H1 (cell line): ENCODE measurements around the gene TSHB. TPM values are rescaled to one million over a fixed set of nuclear protein-coding genes. Genes with fewer than 3 reads are reported as not detected.
A peak's percentile ranks its signal among the peaks of the same experiment; 100 is the strongest.

Experiments
- CTCF ChIA-PET: fragments of 300-600 bp; sonication (Branson Sonifier 250); formaldehyde crosslinking; loops from one replicate; lab custom pipeline; 2021; ENCODE audit not compliant: partially characterized antibody; lab: Charles Lee
- POLR2A ChIA-PET: fragments of 300-600 bp; sonication (Branson Sonifier 250); formaldehyde crosslinking; loops from one replicate; lab custom pipeline; 2021; ENCODE audit warnings: inconsistent platforms; ENCODE audit not compliant: partially characterized antibody; lab: Charles Lee
- DNase-seq, 2 experiments: peaks; one replicate each; pipeline versions ENCODE4 v3.0.0 to v3.0.0-alpha.2; 2010 to 2022; ENCODE audit warnings: low spot score in 2 of 2, low read depth in 1 of 2, mixed read lengths in 1 of 2
- FAIRE-seq: peaks from 2 replicates; lab custom pipeline; 2011; peaks lifted over from hg19 to GRCh38; lab: Jason Lieb, UNC
- H2AFZ ChIP-seq: 2 replicates; pipeline ENCODE4 v1.8.1; 2012; ENCODE audit warnings: low read length, inconsistent platforms
- H2AK5ac ChIP-seq: 2 replicates; pipeline ENCODE4 v1.6.1; 2013; ENCODE audit warnings: low read depth, low read length
- H2BK120ac ChIP-seq: replicated peaks from 2 replicates; pipeline ENCODE3; 2013; ENCODE audit warnings: low read depth, low read length, inconsistent platforms
- H2BK12ac ChIP-seq: 2 replicates; pipeline ENCODE4 v1.6.1; 2013; ENCODE audit warnings: low read depth, low read length
- H2BK15ac ChIP-seq: 2 replicates; pipeline ENCODE4 v1.6.1; 2013; ENCODE audit warnings: low read length
- H2BK20ac ChIP-seq: 2 replicates; pipeline ENCODE4 v1.6.1; 2013; ENCODE audit warnings: low read length
- H2BK5ac ChIP-seq: 2 replicates; pipeline ENCODE4 v1.6.1; 2013; ENCODE audit warnings: low read depth, low read length
- H3K14ac ChIP-seq: 2 replicates; pipeline ENCODE4 v1.6.1; 2013; ENCODE audit warnings: inconsistent platforms; ENCODE audit not compliant: insufficient read length
- H3K18ac ChIP-seq: 2 replicates; pipeline ENCODE4 v1.6.1; 2013; ENCODE audit warnings: low read length; ENCODE audit errors: extremely low read depth
- H3K23ac ChIP-seq: 2 replicates; pipeline ENCODE4 v1.6.1; 2013; ENCODE audit warnings: inconsistent platforms; ENCODE audit not compliant: insufficient read length
- H3K23me2 ChIP-seq: 2 replicates; pipeline ENCODE4 v1.6.1; 2013; ENCODE audit warnings: low read depth, low read length
- H3K27ac ChIP-seq: 2 replicates; pipeline ENCODE4 v1.6.1; 2011; ENCODE audit warnings: low read depth, low read length, inconsistent platforms
- H3K27me3 ChIP-seq, 4 experiments: replicated peaks in 1 of 4; 1 replicate in 1 of 4; 2 replicates in 3 of 4; pipeline versions ENCODE4 v1.6.1 to v1.8.1; 2011 to 2013; ENCODE audit warnings: low read length in 3 of 4, mild to moderate bottlenecking in 3 of 4, inconsistent platforms in 2 of 4, mixed read lengths in 2 of 4, moderate library complexity in 1 of 4; ENCODE audit not compliant: control insufficient read depth in 3 of 4, insufficient read depth in 3 of 4; ENCODE audit errors: extremely low read depth in 1 of 4
- H3K36me3 ChIP-seq, 4 experiments: 2 replicates each; pipeline versions ENCODE4 v1.6.1 to v1.8.1; 2011 to 2013; ENCODE audit warnings: mild to moderate bottlenecking in 4 of 4, low read length in 3 of 4, moderate library complexity in 2 of 4, control low read depth in 1 of 4, inconsistent platforms in 1 of 4; ENCODE audit not compliant: insufficient read depth in 4 of 4, control insufficient read depth in 2 of 4
- H3K4ac ChIP-seq: replicated peaks from 2 replicates; pipeline ENCODE3; 2013; ENCODE audit warnings: low read length, low read depth, mixed read lengths, inconsistent platforms; ENCODE audit not compliant: insufficient read length
- H3K4me1 ChIP-seq, 4 experiments: replicated peaks in 1 of 4; 1 replicate in 1 of 4; 2 replicates in 3 of 4; pipeline versions ENCODE4 v1.6.1 to v1.8.1; 2011 to 2013; ENCODE audit warnings: low read length in 3 of 4, inconsistent platforms in 2 of 4, mixed read lengths in 1 of 4; ENCODE audit not compliant: insufficient read depth in 4 of 4, control insufficient read depth in 3 of 4
- H3K4me2 ChIP-seq, 2 experiments: 2 replicates each; pipeline versions ENCODE4 v1.6.1 to v1.8.1; 2011 to 2013; ENCODE audit warnings: low read depth in 2 of 2, low read length in 2 of 2, control low read depth in 1 of 2, inconsistent platforms in 1 of 2, mild to moderate bottlenecking in 1 of 2; ENCODE audit not compliant: insufficient read depth in 1 of 2
- H3K4me3 ChIP-seq, 4 experiments: fragments of 200-600, 300-600 bp in 1 of 4; sonication (generic), shearing (Covaris generic), sonication (Bioruptor Twin) in 1 of 4; 2 replicates each; pipeline versions ENCODE4 v1.5.1 to v1.8.1; 2011 to 2016; ENCODE audit warnings: low read length in 4 of 4, low read depth in 3 of 4, control low read depth in 2 of 4, inconsistent platforms in 2 of 4, mild to moderate bottlenecking in 2 of 4, mixed read lengths in 1 of 4, moderate library complexity in 1 of 4; ENCODE audit not compliant: insufficient read depth in 2 of 4; ENCODE audit errors: extremely low read depth in 1 of 4
- H3K56ac ChIP-seq: replicated peaks from 2 replicates; pipeline ENCODE3; 2013; ENCODE audit warnings: low read depth, mild to moderate bottlenecking, mixed read lengths, low read length, inconsistent platforms; ENCODE audit not compliant: insufficient read length
- H3K79me1 ChIP-seq: 2 replicates; pipeline ENCODE4 v1.6.1; 2013; ENCODE audit warnings: low read depth, low read length, control low read depth
- H3K79me2 ChIP-seq, 2 experiments: 2 replicates each; pipeline versions ENCODE4 v1.6.1 to v1.8.1; 2012 to 2013; ENCODE audit warnings: low read length in 2 of 2, mild to moderate bottlenecking in 2 of 2, inconsistent platforms in 1 of 2; ENCODE audit not compliant: insufficient read depth in 2 of 2, control insufficient read depth in 1 of 2
- H3K9ac ChIP-seq, 4 experiments: replicated peaks in 1 of 4; 1 replicate in 1 of 4; 2 replicates in 3 of 4; pipeline versions ENCODE4 v1.6.1 to v1.8.1; 2011 to 2013; ENCODE audit warnings: low read depth in 3 of 4, low read length in 3 of 4, control low read depth in 2 of 4, mild to moderate bottlenecking in 2 of 4, moderate library complexity in 2 of 4, inconsistent platforms in 1 of 4; ENCODE audit errors: extremely low read depth in 1 of 4
- H3K9me3 ChIP-seq, 2 experiments: 2 replicates each; pipeline versions ENCODE4 v1.6.1 to v1.8.1; 2012 to 2013; ENCODE audit warnings: mild to moderate bottlenecking in 2 of 2, moderate library complexity in 2 of 2, control low read depth in 1 of 2, inconsistent platforms in 1 of 2, low read depth in 1 of 2, low read length in 1 of 2, mixed read lengths in 1 of 2; ENCODE audit not compliant: insufficient read depth in 2 of 2
- H4K20me1 ChIP-seq, 2 experiments: replicated peaks in 1 of 2; 2 replicates each; pipeline versions ENCODE3 to v1.8.1; 2011 to 2013; ENCODE audit warnings: inconsistent platforms in 2 of 2, low read length in 2 of 2, mild to moderate bottlenecking in 1 of 2; ENCODE audit not compliant: insufficient read depth in 2 of 2, control insufficient read depth in 1 of 2
- H4K5ac ChIP-seq: 2 replicates; pipeline ENCODE4 v1.6.1; 2013; ENCODE audit warnings: low read length, low read depth, mixed read lengths, inconsistent platforms; ENCODE audit not compliant: insufficient read length
- H4K8ac ChIP-seq: 2 replicates; pipeline ENCODE4 v1.8.0; 2013; ENCODE audit warnings: mild to moderate bottlenecking, moderate library complexity, low read length, inconsistent platforms; ENCODE audit not compliant: insufficient read depth; ENCODE audit errors: extremely low read depth
- H4K91ac ChIP-seq: replicated peaks from 2 replicates; pipeline ENCODE3; 2013; ENCODE audit warnings: low read length, mixed read lengths, inconsistent platforms; ENCODE audit not compliant: insufficient read length
- ASH2L ChIP-seq: fragments of 200-600, 300-600 bp; sonication (generic); IDR thresholded peaks from one replicate; pipeline ENCODE4 v1.7.1; 2017; ENCODE audit warnings: low read length
- CHD2 ChIP-seq: IDR thresholded peaks from 2 replicates; pipeline ENCODE4 v1.6.1; 2012; ENCODE audit warnings: low read length, improper control_type of control experiment
- CTBP2 ChIP-seq: IDR thresholded peaks from 2 replicates; pipeline ENCODE4 v1.7.0; 2011; ENCODE audit warnings: borderline replicate concordance, mild to moderate bottlenecking, moderate library complexity, mixed read lengths, low read length; ENCODE audit not compliant: insufficient read depth, insufficient read length
- KDM4A ChIP-seq: IDR thresholded peaks from one replicate; pipeline ENCODE4 v1.7.1; 2012; ENCODE audit warnings: low read depth, mild to moderate bottlenecking, moderate library complexity, low read length, inconsistent platforms; ENCODE audit not compliant: severe bottlenecking
- RNF2 ChIP-seq: fragments of 200-900, 300-1000 bp; sonication (generic); IDR thresholded peaks from 2 replicates; pipeline ENCODE4 v1.7.1; 2016; ENCODE audit warnings: borderline replicate concordance, low read depth, mild to moderate bottlenecking, antibody characterized with exemption, low read length; ENCODE audit not compliant: poor library complexity, severe bottlenecking; ENCODE audit errors: missing control alignments
- SP1 ChIP-seq: IDR thresholded peaks from 2 replicates; pipeline ENCODE4 v1.6.1; 2011; ENCODE audit warnings: low read depth, low read length
- SRF ChIP-seq: IDR thresholded peaks from 2 replicates; pipeline ENCODE4 v1.6.1; 2011; ENCODE audit warnings: mild to moderate bottlenecking, low read depth, low read length, moderate library complexity
- TAF1 ChIP-seq: IDR thresholded peaks from 2 replicates; pipeline ENCODE4 v1.6.1; 2011; ENCODE audit warnings: mild to moderate bottlenecking, low read depth, low read length
- TEAD4 ChIP-seq: IDR thresholded peaks from 2 replicates; pipeline ENCODE4 v1.6.1; 2012; ENCODE audit warnings: low read depth, low read length, inconsistent platforms, mixed read lengths
- WGBS, 2 experiments: shearing (Covaris generic) in 1 of 2; methylation state at CpG; one replicate each; pipeline versions ENCODE4 v1.1.6 to v1.1.7; 2013 to 2015; ENCODE audit warnings: low lambda C conversion rate in 2 of 2, mixed read lengths in 2 of 2, inconsistent platforms in 1 of 2, low coverage in 1 of 2, missing lambda C conversion rate in 1 of 2; ENCODE audit not compliant: insufficient replicate concordance in 2 of 2, insufficient coverage in 1 of 2, insufficient read length in 1 of 2; ENCODE audit errors: extremely low coverage in 1 of 2, missing lambda C conversion rate in 1 of 2; 5-methylcytosine and 5-hydroxymethylcytosine counted together
- polyA plus RNA-seq, 7 experiments: library from polyadenylated mRNA; depleted of rRNA in 3 of 7; stranded (reverse) in 5 of 7; unstranded in 2 of 7; fragments of >200 nt in 5 of 7; fragments of 200-250 nt in 2 of 7; gene quantifications; 1 replicate in 5 of 7; 2 replicates in 1 of 7; 4 replicates in 1 of 7; pipeline versions ENCODE4 v1.2.1 to v1.2.3, GENCODE V29; 2011 to 2013; ENCODE audit warnings: missing spikeins in 2 of 7, mixed read lengths in 2 of 7
- total RNA-seq: library from RNA; stranded (reverse); fragmentation: NEBNext Ultra II Directional; extraction: Animal tissue kit (Norgen Biotek cat#: 25700); gene quantifications from 2 replicates; pipeline ENCODE4 v1.2.1, GENCODE V29; 2021
- TF ChIP-seq, protein P1 (sequence below): IDR thresholded peaks from 2 replicates; pipeline ENCODE4 v1.6.1; 2012; ENCODE audit warnings: inconsistent platforms
- TF ChIP-seq, protein P2 (sequence below): IDR thresholded peaks from 2 replicates; pipeline ENCODE4 v1.6.1; 2012; ENCODE audit warnings: low read length, inconsistent platforms

TSHB gene
- total and polyA plus RNA-seq, 2 of the 8 experiments (the other 6 are each of a cell fraction or from before 2014, with no cell fraction given) = not detected

DNA sequence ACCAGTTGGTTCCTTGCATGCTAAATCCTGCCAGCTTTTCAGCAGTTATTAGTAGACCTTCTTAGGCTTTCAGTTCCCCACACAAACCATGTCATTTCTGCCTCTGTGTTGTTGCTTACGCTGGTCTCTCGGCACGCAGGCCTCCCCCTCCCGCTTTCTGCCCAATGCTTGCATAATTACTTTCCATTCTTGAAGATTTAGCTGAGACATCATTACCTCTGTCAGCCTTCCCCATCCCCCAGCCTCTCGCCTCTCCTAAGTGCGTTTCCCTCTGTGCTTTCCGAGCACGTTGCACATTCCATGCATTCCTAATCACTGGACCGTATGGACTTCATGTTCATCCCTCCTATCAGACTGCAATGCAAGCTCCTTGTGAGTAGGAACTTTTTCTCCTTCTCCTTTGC, 26.8 kb downstream of the TSHB start:
- H3K9me3 ChIP-seq = no peaks in the 10 kb centered on the region
- no peak overlapping the region for H4K91ac ChIP-seq
- no peaks in the 10 kb centered on the region for H4K20me1 ChIP-seq
- 0 out of 8 replicates have a peak overlapping the region, but pooled peaks of 1 of the 4 experiments have one; percentile 1 for H3K4me3 ChIP-seq
- no peak overlapping the region for H2BK20ac ChIP-seq
- H3K79me1 ChIP-seq = no peaks in the 10 kb centered on the region
- no peak overlapping the region for H3K27ac ChIP-seq
- H4K8ac ChIP-seq = peak overlapping the region; percentile 7; the same call in 1 of the 2 replicates
- no peak overlapping the region for H4K5ac ChIP-seq
- no peaks in the 10 kb centered on the region for H3K36me3 ChIP-seq
- no peaks in the 10 kb centered on the region for H3K79me2 ChIP-seq
- WGBS, 2 experiments = 60% methylated on average over 9 of the region's 9 CpGs; no CpG with 5 or more reads in 1 of the 2 experiments
- H3K4me1 ChIP-seq = peaks cover 0 to 6% (median 2%) of the 10 kb centered on the region in 4 experiments; a peak in 3 of 7 replicates
- no peak overlapping the region for H3K4ac ChIP-seq
- ChIA-PET POLR2A (interaction anchor here (1.0 to 1.7 kb wide), 3 partner anchors 15 to 34 kb away, joined by 3 to 4 read pairs (median 3); no protein-coding TSS in a partner anchor), CTCF (interaction anchor here (0.7 to 3.7 kb wide), 5 partner anchors 14 to 127 kb away, joined by 3 to 17 read pairs (median 3); partner anchors contain the start of gene TSPAN2)
- no peak overlapping the region; a peak in 1 of 7 replicates for H3K9ac ChIP-seq
- peak overlapping the region; percentile 44 to 47; a peak in 3 of 4 replicates for H3K4me2 ChIP-seq
- no peak overlapping the region for H2BK120ac ChIP-seq
- no peak overlapping the region for H3K23ac ChIP-seq
- peak overlapping the region; percentile 29 for H2BK12ac ChIP-seq
- H2AK5ac ChIP-seq = no peak overlapping the region; the same call in 1 of the 2 replicates
- H3K14ac ChIP-seq = no peak overlapping the region
- DNase-seq = no peak
- no peak overlapping the region for H3K56ac ChIP-seq
- H2AFZ ChIP-seq = peak overlapping the region; percentile 63; the same call in 1 of the 2 replicates
- no peaks in the 10 kb centered on the region for H3K23me2 ChIP-seq
- H2BK5ac ChIP-seq = no peak overlapping the region
- no peaks in the 10 kb centered on the region for H3K27me3 ChIP-seq
- FAIRE-seq = no peak
- peak overlapping the region; percentile 75 for H3K18ac ChIP-seq
- no peak overlapping the region for H2BK15ac ChIP-seq
- TF ChIP-seq SRF = no peak
- TF ChIP-seq CHD2 = 0 out of 2 replicates have a peak, but pooled peaks have one; percentile 11
- no peak for TF ChIP-seq KDM4A
- peak; percentile 61; the same call in 1 of the 2 replicates for TF ChIP-seq SP1
- TF ChIP-seq TEAD4 = peak; percentile 92
- TF ChIP-seq CTBP2 = no peak
- TF ChIP-seq ASH2L = peak; percentile 75
- TF ChIP-seq, protein P1, sequence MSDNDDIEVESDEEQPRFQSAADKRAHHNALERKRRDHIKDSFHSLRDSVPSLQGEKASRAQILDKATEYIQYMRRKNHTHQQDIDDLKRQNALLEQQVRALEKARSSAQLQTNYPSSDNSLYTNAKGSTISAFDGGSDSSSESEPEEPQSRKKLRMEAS = peak; percentile 22; the same call in 1 of the 2 replicates
- no peak for TF ChIP-seq TAF1
- TF ChIP-seq RNF2 = no peak
- TF ChIP-seq, protein P2, sequence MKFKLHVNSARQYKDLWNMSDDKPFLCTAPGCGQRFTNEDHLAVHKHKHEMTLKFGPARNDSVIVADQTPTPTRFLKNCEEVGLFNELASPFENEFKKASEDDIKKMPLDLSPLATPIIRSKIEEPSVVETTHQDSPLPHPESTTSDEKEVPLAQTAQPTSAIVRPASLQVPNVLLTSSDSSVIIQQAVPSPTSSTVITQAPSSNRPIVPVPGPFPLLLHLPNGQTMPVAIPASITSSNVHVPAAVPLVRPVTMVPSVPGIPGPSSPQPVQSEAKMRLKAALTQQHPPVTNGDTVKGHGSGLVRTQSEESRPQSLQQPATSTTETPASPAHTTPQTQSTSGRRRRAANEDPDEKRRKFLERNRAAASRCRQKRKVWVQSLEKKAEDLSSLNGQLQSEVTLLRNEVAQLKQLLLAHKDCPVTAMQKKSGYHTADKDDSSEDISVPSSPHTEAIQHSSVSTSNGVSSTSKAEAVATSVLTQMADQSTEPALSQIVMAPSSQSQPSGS = no peak
